NCI-H2029 treated with DMSO at 0.1 percent for 48 hours (cell line): ENCODE data around the gene CHD9NB.
"Not testable (repeated sequence)": the region's sequence is repeated elsewhere in the genome, so short reads cannot be mapped to it uniquely, and the experiment has no call there.

ENCODE experiments used
- DNase-seq: peaks from one replicate; lab custom pipeline; 2025; lab: John Stamatoyannopoulos, UW

Gene CHD9NB

DNA sequence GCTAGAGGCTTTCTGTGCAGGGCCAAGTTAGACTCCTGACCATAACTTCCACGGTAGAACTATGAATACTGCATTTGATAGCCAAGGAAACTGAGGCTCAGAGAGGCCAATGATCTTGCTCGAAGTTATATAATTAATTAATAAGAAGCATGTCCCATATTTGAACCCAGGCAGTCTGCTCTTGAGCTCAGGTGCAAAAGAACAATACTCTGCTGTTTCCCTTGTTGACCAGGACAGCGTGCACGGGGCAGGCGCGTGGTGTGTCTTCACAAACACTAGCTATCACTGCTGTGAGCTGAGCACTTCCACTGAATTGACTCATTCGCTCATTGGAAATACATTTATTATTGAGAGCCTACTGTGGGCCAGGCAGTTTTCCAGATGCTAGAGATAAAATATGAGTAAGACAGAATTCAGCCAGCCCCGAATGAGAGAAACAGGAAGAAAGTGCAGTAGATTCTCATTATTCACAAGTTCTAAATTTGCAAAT lies 3.7 kb upstream of the CHD9NB start:
- no peak for DNase-seq

DNA sequence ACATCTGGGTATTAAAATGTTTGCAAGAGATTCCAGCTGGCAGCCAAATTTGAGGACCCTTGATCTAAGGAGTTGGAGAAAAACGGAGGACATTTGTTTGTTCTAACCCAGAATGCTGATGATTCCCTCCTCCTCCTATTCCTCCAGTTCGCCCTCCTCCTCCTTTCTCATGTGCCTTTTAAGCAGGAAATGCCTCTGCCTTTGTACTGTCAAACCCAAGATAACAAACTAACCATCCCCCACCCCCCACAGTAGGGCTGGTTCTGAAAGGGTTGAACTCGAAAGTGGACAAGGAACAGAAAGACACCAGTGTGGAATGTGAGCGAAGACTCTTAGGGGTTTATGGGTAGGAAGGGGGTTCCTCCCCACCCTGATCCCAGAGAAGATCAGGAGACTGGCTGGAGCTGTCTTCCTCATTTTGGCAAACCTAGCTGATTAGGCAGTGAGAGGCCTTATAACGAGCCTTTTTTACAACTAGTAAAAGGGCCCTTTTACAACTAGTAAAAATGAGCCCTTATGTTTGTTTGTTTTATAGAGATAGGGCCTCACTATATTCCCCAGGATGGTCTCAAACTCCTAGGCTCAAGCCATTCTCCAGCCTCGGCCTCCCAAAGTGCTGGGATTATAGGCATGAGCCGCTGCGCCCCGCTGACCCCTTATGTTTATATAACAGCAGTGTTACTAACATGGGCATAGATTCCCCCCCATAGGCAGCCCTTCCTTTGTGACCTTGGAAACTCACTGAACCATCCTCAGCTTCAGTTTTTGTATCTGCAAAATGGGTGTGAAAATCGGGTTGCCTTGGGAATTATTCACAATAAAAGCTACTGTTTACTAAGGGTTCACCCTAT lies 3.1 kb upstream of the CHD9NB start:
- DNase-seq: no peak

- DNase-seq: peak; percentile 29
These were observed 2.2 kb upstream of the CHD9NB start, which contains the start of gene CHD9 for GRCh38 chr16:53054670-53055485. Gene CHD9 (plus strand): TSS chr16:53054991. CDS start chr16:53156090, 101,099 bp downstream.

DNA sequence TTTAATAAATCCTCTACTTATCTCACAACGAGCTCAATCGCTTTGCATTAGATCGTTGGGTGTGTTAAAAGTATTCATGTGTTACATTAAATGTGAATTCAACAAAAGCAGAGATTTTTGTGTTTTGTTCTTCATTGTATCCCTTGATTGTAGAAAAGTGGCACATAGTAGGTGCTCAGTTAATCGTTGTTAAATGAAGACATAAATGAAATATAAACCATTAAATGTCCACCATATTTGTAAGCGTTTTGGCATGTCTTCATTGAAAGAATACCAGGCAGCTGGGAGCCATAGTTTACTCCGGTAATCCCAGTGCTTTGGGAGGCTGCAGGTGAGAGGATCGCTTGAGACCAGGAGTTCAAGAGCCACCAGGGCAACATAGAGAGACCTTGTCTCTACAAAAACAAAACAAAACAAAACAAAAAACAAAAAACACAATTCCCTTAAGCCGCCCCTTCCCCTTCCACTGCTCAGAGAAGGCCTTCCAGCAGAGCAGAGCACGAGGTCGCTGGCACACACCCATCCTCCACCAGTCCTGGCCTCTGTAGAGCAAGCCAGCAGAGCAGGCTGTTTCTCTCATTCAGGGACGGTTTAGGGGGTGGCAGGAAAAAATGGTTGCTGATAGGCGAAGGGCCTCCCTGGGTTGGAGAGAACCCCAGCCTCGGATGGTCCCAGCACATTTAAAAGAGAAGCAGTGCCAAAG lies 1.4 kb upstream of the CHD9NB start:
- no peak for DNase-seq

DNA sequence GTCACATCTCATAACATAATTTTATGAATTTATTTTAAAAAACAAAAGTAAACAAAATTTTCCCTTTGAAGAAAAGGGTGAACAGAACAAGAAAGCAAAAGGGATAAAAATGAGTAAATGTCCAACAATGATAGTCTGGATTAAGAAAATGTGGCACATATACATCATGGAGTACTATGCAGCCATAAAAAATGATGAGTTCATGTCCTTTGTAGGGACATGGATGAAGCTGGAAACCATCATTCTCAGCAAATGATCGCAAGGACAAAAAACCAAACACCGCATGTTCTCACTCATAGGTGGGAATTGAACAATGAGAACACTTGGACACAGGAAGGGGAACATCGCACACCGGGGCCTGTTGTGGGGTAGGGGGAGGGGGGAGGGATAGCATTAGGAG lies 1.4 kb downstream of the CHD9NB start:
- not testable (repeated sequence) for DNase-seq

DNA sequence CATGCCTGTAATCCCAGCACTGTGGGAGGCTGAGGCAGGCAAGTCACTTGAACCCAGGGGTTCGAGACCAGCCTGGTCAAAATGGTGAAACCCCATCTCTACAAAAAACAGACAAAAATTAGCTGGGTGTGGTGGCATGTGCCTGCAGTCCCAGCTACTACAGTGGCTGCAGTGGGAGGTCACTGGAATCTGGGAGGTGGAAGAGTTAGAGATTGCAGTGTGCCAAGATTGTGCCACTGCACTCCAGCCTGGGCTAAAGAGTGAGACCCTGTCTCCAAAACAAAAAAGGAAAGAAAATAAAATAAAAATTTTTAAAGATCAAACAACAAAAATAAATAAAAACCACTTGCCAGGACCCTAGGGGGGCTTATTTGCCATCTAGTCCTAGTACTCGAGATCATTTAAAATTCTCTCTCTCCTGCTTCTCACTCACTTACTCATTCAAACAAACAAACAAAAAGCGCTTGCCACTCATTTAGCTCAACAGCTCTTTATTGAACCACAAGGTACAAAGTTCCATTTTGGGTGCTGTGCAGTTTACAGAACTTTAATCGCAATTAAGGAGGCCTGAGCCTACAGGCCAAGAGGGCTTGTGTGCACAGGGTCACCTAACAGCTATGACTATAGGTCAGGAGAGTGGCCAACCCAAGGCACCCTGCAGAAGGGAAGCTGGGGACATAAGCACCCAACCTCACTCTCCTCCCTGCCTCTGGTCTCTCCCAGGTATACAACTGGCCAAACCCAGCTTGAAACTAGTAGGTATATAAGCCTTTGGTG lies 4.4 kb downstream of the CHD9NB start:
- DNase-seq: no peak

DNA sequence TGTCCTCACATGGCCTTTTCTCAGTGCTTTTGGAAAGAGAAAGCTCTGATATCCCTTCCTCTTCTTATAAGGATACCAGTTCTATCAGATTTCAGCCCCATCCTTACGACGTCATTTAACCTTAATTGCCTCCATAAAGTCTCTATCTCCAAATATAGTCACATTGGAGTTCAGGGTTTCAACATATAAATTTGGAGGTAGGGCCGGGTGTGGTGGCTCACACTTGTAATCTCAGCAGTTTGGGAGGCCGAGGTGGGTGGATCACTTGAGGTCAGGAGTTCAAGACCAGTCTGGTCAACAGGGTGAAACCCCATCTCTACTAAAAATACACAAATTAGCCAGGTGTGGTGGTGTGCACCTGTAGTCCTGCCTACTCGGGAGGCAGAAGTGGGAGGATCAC lies 5.2 kb downstream of the CHD9NB start:
- not testable (repeated sequence) for DNase-seq

DNA sequence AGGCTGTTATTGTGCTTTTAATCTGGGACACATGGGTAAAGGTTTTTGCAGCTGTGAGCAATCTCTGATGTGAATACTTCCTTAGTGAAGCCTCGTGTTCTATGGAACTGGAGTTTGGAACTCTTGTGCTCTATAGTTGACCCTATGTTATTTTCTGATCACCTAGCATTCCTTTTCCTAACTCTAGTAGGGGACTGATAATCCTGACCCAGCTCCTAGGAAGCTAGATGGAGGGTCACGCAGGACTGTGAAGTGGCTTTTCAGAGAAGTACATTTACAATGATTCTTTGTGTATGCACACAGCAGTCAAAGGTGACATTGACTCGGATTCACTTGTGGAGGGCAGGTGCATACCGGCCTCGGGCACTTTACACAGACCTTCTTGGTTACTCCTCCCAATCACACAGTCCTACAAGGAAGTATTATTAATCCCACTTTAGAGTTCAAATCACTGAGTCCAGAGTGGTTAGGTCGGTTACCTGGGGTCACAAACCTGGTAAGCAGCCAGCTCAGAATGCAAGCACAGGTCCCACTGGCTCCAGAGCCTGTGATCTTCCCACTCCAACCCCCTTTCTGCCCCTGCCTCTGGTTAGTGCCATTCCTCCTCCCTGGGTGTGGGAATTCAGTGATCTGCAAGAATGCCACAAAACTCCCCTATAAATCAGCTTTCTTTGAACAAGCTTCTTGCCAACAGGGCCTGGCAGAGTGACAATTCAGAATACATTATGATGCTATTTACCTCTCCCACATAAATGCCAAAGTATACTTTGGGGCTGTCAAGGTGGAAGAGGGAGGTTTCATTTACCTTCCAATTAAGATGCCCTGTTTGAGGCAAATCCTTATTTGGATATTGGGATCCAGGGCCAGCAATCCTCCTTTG lies 7.1 kb downstream of the CHD9NB start:
- no peak for DNase-seq

DNA sequence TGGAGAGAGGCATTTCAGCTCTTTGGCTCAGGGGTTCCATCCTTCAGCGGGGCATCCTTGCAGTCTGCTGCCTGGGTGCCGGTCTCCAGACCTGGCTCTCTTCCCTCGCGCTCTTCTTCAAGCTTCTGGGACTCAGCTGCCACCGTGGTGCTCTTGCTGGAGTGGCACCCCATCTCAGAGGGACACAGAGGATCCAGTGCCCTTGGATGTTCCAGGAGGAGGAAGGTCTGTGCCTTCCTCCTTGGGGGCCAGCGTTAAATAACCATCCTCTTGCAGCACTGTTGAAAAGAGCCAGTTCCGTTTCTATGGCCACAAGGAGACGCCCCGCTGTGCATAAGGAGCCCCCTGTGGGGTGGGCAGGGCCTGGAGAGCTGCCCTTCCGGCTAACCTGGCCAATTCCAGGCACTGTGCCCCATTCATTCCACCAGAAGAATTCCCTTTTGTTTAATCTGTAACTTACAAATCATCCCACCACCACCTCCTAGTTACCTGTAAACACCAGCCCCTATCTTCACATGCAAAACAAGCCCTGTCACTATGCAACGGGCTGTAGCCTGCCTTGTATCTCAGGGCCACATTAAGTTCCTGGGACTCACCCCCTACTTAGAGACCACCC lies 8.6 kb downstream of the CHD9NB start:
- DNase-seq: no peak

DNA sequence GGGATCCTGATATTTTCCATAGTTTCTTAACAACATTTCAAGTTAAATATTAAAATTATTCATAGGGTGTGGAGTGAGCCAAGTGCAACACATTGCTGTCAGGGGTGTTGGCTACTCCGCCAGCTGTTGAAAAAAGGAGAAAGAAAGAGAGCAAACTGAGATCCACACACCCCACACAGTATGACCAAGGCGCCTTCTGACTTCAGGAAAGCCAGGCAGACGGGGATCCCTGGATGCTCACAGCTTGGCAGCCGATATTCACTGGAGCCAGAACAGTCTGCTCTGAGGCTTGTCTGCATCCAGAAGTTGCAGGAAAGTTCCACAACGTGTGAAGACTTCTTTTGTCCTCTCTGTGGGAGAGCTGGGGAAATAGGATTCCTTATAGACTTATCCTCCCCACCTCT lies 9.3 kb downstream of the CHD9NB start:
- no peak for DNase-seq

GRCh38 chr16:53042235-53042701 lies 10.4 kb downstream of the CHD9NB start:
- DNase-seq: no peak

DNA sequence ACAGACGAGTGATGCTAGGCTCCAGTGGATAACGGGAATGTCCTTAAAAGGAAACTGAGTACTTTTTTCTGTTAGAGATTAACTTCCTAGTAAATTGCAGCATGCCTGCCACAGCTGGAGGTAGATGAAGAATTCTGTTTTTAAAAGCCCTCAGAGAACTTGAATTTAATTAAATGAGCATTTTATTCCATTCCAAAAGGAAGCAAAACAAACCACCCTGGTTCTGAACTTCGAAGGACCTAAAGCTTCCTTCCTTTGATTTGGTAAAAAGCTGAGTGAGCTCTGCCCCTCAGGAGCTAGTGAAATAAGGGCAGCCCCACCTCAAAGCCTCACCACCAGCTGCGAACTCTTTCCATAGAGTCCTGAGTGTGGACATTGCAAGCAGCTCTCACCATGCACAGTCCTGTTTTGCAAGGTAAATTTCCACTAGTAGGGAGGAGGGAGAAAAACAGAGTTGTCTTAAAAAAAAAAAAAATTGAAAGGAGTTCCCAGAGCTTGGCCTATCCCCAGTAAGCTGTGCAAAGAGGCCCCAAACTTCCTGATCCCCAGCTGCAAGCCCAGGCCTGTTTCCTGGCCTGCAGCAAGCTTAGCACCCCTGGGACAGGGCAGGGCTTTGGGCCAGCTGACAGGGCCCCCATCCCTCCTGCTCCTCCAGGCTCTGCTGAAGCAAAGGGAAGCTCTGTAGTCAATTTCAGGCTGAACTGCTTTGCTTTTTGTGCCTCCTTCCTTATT lies 11.2 kb downstream of the CHD9NB start:
- DNase-seq: no peak

GRCh38 chr16:53040788-53041187 lies 11.9 kb downstream of the CHD9NB start:
- no peak for DNase-seq

DNA sequence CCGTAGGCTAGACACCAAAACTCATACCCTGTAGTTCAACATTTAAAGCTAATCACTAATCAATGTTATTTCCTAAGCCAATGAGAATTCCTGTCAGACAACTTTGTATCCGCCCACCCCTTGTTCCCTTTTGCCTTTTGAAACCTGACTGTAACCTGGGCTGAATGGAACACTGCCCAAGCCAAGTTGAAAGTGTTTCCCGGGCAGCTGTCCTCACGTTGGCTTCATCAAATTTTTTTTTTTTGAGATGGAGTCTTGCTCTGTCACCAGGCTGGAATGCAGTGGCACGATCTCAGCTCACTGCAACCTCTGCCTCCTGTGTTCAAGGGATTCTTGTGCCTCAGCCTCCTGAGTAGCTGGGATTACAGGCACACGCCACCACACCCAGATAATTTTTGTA lies 16.0 kb downstream of the CHD9NB start:
- DNase-seq: not testable (repeated sequence)

DNA sequence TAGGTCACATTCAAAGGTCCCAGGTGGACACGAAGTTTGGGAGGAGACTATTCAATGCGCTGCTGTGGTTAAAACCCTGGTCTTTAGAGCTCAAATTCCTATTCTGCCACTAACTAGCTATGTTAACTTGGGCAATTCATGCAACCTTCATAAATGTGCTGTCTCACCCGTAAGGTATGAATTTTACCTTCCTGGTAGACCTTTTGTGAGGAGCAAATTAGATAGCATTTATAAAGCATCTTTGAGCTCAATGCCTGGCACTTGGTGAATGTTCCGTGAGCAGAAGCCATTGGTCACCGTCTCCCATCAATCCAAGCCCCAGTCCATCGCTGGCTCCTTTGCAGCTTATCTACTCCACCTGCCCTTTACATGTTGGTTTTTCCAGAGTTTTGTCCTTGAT lies 16.6 kb downstream of the CHD9NB start:
- no peak for DNase-seq

GRCh38 chr16:53035176-53035942 lies 17.3 kb downstream of the CHD9NB start:
- DNase-seq: no peak

DNA sequence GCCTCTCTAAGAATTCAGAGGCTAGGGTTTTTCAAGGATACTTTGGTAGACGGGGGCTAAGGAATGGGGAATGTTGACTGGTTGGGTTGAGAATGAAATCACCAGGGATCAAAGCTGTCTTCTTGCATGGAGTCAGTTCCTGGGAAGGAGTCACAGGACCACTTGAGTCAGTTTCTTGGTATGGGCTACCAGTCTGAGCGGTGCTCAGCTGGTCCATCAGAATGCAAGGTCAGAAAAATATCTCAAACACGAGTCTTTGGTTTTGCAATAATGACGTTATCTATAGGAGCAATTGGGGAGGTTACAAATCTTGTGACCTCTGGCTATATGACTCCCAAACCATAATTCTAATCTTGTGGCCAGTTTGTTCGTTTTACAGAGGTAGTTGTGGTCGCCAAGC lies 18.4 kb downstream of the CHD9NB start:
- DNase-seq: no peak

DNA sequence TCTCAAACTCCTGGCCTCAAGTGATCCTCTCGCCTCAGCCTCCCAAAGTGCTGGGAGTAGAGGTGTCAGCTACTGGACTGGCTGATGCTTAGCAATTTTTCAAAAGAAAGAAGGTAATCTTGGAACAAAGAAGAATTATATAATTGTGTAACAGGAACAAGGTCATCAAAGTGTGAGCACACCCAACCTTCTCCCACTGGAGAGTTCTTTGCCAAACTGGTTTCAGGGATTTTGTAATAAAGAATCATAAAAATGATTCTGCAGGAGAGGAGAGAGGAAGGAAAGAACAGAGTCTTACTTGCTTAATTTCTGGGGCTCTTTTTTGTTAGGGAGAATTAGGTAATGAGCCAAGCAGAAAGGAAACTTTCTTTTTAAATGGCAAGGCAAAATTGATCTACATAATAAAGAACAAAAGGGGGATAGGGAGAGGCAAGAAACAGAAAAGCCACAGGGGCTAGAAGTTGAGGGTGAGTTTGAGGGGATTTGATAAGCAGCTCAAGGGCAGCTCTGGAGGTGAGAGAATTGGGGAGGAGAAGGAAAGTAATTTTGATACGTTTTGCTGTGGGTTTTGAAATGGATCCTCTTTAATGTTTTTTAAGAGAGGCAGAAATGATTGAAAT lies 21.3 kb downstream of the CHD9NB start:
- no peak for DNase-seq
